Panc1 (cell line): Measurements from ENCODE around the gene RELB. TPM values are rescaled to one million over a fixed set of nuclear protein-coding genes. Genes with fewer than 3 reads are reported as not detected.

Experiments
- ATAC-seq: fragments of 200-7000 bp; cut with Tn5 transposase; 2 replicates; pipeline ENCODE4 v1.9.1; 2020; ENCODE audit warnings: mild to moderate bottlenecking, moderate library complexity
- BruUV-seq: library from RNA; stranded (reverse); fragments of 400-500 nt; replicated peaks from 2 replicates; lab custom pipeline; 2021; lab: Mats Ljungman, UMichigan
- CTCF ChIA-PET: fragments of 300-600 bp; sonication (Branson Sonifier 250); formaldehyde crosslinking; loops from one replicate; lab custom pipeline; 2022; ENCODE audit warnings: antibody characterized with exemption; lab: Charles Lee
- POLR2A ChIA-PET: fragments of 300-600 bp; sonication (Branson Sonifier 250); formaldehyde crosslinking; loops from one replicate; lab custom pipeline; 2022; ENCODE audit warnings: antibody characterized with exemption; lab: Charles Lee
- DNase-seq: peaks from one replicate; pipeline ENCODE4 v3.0.0-alpha.2; 2010; ENCODE audit warnings: low read depth, low spot score
- H3K27ac ChIP-seq: 2 replicates; pipeline ENCODE4 v1.5.1; 2011; ENCODE audit warnings: mild to moderate bottlenecking, low read length, inconsistent platforms
- H3K27me3 ChIP-seq: fragments of 200-500 bp; sonication (Bioruptor generic); 2 replicates; pipeline ENCODE4 v1.6.0; 2014; ENCODE audit warnings: low read length, inconsistent platforms; ENCODE audit not compliant: control insufficient read depth, insufficient read depth
- H3K36me3 ChIP-seq: fragments of 200-500 bp; sonication (Bioruptor generic); 2 replicates; pipeline ENCODE4 v1.5.1; 2014; ENCODE audit warnings: inconsistent platforms, mild to moderate bottlenecking, low read length, moderate library complexity; ENCODE audit not compliant: control insufficient read depth, insufficient read depth
- H3K4me1 ChIP-seq: 2 replicates; pipeline ENCODE4 v1.5.1; 2011; ENCODE audit warnings: inconsistent platforms, mild to moderate bottlenecking, low read length, moderate library complexity; ENCODE audit not compliant: control insufficient read depth, insufficient read depth
- H3K4me3 ChIP-seq, 2 experiments: 2 replicates each; pipeline ENCODE4 v1.5.1; 2011 to 2012; ENCODE audit warnings: low read depth in 2 of 2, low read length in 2 of 2, mild to moderate bottlenecking in 2 of 2, inconsistent platforms in 1 of 2, moderate library complexity in 1 of 2
- H3K9me3 ChIP-seq: fragments of 200-500 bp; sonication (Bioruptor generic); 2 replicates; pipeline ENCODE4 v1.5.1; 2014; ENCODE audit warnings: low read depth, mild to moderate bottlenecking, inconsistent platforms, low read length, moderate library complexity; ENCODE audit not compliant: control insufficient read depth, insufficient read depth
- POLR2AphosphoS5 ChIP-seq: IDR thresholded peaks from 2 replicates; pipeline ENCODE4 v1.6.1; 2012; ENCODE audit warnings: mild to moderate bottlenecking, low read depth, low read length, moderate library complexity
- SIN3A ChIP-seq: IDR thresholded peaks from 2 replicates; pipeline ENCODE4 v1.6.1; 2012; ENCODE audit warnings: low read depth, mild to moderate bottlenecking, low read length, moderate library complexity, borderline replicate concordance; ENCODE audit not compliant: insufficient read depth
- TCF7L2 ChIP-seq: IDR thresholded peaks from 2 replicates; pipeline ENCODE4 v1.6.1; 2011; ENCODE audit warnings: mild to moderate bottlenecking, low read depth, low read length, inconsistent platforms
- in situ Hi-C: cut with HindIII; loops from 2 replicates; pipeline ENCODE4 v1.10.0; 2016; ENCODE audit warnings: low sequenced_read_pairs, low pct_unique_long_range_greater_than_20kb
- intact Hi-C: fragments of 100-400 bp; cut with micrococcal nuclease; formaldehyde crosslinking; loops from one replicate; pipeline ENCODE4 v1.10.0; 2022; ENCODE audit not compliant: unreplicated experiment
- total RNA-seq: library from RNA; stranded (reverse); gene quantifications from one replicate; pipeline ENCODE4 v1.2.1, GENCODE V29; 2021; ENCODE audit not compliant: unreplicated experiment
- TF ChIP-seq, protein P1 (sequence below), 2 experiments: IDR thresholded peaks; 2 replicates each; pipeline ENCODE4 v1.6.1; 2011 to 2012; ENCODE audit warnings: low read depth in 2 of 2, control low read depth in 1 of 2, low read length in 1 of 2, mild to moderate bottlenecking in 1 of 2, moderate library complexity in 1 of 2; ENCODE audit not compliant: insufficient read depth in 1 of 2
- TF ChIP-seq, protein P2 (sequence below): fragments of 450-650 bp; IDR thresholded peaks from 2 replicates; pipeline ENCODE4 v1.5.1; 2017; ENCODE audit warnings: mild to moderate bottlenecking

Gene RELB
- total RNA-seq, 1 experiment from 2014 or later, result 28.1 TPM

DNA sequence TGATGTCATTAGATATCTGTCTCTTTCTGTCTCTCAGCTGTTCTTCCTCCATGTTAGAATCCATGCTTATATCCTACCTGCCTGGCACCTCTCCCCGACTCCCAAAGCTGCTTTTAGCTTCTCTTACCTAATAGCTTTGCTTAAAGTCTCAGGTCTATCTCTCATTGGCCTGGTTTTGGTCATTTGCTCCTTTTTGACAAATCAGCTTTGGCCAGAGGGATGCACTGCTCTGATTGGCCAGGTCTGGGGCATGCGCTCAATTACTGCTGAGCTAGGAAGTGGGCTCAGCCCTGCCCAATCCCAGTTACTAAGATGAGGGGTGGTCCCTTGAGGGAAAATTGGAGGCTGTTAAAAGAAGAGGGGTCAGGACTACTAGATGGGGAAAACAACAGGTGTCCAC is 26.1 kb downstream of the RELB start:
- CTCF ChIA-PET, result no interaction called here
- Histone ChIP-seq H3K27ac (no peak overlapping the region), H3K9me3 (no peaks in the 10 kb centered on the region), H3K27me3 (no peaks in the 10 kb centered on the region), H3K4me1 (no peaks in the 10 kb centered on the region), H3K4me3 (no peak overlapping the region), H3K36me3 (no peaks in the 10 kb centered on the region)
- no peak for ATAC-seq
- DNase-seq, result no peak
- no TSS peak for BruUV-seq
- intact Hi-C loops, result no loop called here
- POLR2A ChIA-PET, result no interaction called here
- TF ChIP-seq POLR2AphosphoS5 (no peak), TCF7L2 (no peak), SIN3A (no peak)
- TF ChIP-seq, protein P1, sequence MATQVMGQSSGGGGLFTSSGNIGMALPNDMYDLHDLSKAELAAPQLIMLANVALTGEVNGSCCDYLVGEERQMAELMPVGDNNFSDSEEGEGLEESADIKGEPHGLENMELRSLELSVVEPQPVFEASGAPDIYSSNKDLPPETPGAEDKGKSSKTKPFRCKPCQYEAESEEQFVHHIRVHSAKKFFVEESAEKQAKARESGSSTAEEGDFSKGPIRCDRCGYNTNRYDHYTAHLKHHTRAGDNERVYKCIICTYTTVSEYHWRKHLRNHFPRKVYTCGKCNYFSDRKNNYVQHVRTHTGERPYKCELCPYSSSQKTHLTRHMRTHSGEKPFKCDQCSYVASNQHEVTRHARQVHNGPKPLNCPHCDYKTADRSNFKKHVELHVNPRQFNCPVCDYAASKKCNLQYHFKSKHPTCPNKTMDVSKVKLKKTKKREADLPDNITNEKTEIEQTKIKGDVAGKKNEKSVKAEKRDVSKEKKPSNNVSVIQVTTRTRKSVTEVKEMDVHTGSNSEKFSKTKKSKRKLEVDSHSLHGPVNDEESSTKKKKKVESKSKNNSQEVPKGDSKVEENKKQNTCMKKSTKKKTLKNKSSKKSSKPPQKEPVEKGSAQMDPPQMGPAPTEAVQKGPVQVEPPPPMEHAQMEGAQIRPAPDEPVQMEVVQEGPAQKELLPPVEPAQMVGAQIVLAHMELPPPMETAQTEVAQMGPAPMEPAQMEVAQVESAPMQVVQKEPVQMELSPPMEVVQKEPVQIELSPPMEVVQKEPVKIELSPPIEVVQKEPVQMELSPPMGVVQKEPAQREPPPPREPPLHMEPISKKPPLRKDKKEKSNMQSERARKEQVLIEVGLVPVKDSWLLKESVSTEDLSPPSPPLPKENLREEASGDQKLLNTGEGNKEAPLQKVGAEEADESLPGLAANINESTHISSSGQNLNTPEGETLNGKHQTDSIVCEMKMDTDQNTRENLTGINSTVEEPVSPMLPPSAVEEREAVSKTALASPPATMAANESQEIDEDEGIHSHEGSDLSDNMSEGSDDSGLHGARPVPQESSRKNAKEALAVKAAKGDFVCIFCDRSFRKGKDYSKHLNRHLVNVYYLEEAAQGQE (IDR thresholded peaks at IDR 0.05; ENCODE audit: insufficient read depth in 1 of 2, low read depth in 2 of 2, low read length in 1 of 2), result no peak
- TF ChIP-seq, protein P2, sequence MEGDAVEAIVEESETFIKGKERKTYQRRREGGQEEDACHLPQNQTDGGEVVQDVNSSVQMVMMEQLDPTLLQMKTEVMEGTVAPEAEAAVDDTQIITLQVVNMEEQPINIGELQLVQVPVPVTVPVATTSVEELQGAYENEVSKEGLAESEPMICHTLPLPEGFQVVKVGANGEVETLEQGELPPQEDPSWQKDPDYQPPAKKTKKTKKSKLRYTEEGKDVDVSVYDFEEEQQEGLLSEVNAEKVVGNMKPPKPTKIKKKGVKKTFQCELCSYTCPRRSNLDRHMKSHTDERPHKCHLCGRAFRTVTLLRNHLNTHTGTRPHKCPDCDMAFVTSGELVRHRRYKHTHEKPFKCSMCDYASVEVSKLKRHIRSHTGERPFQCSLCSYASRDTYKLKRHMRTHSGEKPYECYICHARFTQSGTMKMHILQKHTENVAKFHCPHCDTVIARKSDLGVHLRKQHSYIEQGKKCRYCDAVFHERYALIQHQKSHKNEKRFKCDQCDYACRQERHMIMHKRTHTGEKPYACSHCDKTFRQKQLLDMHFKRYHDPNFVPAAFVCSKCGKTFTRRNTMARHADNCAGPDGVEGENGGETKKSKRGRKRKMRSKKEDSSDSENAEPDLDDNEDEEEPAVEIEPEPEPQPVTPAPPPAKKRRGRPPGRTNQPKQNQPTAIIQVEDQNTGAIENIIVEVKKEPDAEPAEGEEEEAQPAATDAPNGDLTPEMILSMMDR, result no peak
- in situ Hi-C loops, result no loop called here

DNA sequence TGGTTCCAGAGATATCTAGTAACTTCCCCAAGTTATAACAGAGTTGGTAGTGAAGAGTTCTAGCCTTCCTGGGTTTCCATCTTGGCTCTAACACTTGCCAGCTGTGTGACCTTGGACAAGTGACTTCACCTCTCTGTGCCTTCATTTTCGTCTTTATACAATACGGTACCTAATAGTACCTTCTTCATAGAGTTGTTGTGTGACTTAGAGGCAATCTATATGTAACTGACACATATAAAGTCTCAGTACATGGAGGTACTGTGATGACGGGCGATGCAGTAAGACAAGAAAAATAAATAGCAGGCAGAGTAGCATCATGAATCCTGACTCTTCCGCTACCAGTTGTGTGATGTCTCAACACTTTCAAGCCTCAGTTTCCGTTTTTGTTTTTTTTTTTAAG is 29.6 kb downstream of the RELB start:
- intact Hi-C loops, result no loop called here
- TF ChIP-seq TCF7L2 (no peak), SIN3A (no peak), POLR2AphosphoS5 (no peak)
- TF ChIP-seq, protein P2, result no peak
- TF ChIP-seq, protein P1 (IDR thresholded peaks at IDR 0.05; ENCODE audit: insufficient read depth in 1 of 2, low read depth in 2 of 2, low read length in 1 of 2), result no peak
- Histone ChIP-seq H3K27ac (no peak overlapping the region), H3K4me1 (no peaks in the 10 kb centered on the region), H3K9me3 (no peaks in the 10 kb centered on the region), H3K27me3 (no peaks in the 10 kb centered on the region), H3K36me3 (no peaks in the 10 kb centered on the region), H3K4me3 (no peak overlapping the region)
- no peak for ATAC-seq
- DNase-seq, result no peak
- in situ Hi-C loops, result no loop called here
- BruUV-seq, result no TSS peak
- ChIA-PET CTCF (no interaction called here), POLR2A (interaction anchor here (0.5 kb wide), 1 partner anchor 187 kb away, joined by 3 read pairs; no protein-coding TSS in a partner anchor)
